Progenitor cell of endocrine pancreas (in vitro differentiated cells): ENCODE results near the gene ACTR3. TPM values are rescaled to one million over a fixed set of nuclear protein-coding genes. Genes with fewer than 3 reads are reported as not detected.

Source experiments
- DNase-seq: peaks from one replicate; pipeline ENCODE4 v3.0.0; 2021; ENCODE audit warnings: low spot score; ENCODE audit not compliant: unreplicated experiment
- H3K27ac Mint-ChIP-seq: 2 replicates; pipeline ENCODE4 v1.8.0; 2021; ENCODE audit warnings: mild to moderate bottlenecking, moderate library complexity, mixed read lengths
- H3K27me3 Mint-ChIP-seq: 2 replicates; pipeline ENCODE4 v1.8.0; 2021; ENCODE audit warnings: mixed read lengths
- H3K36me3 Mint-ChIP-seq: 2 replicates; pipeline ENCODE4 v1.8.0; 2022; ENCODE audit warnings: mixed read lengths; ENCODE audit not compliant: insufficient read depth
- H3K4me1 Mint-ChIP-seq: 2 replicates; pipeline ENCODE4 v1.8.0; 2021; ENCODE audit warnings: low read depth, mixed read lengths
- H3K4me3 Mint-ChIP-seq: 2 replicates; pipeline ENCODE4 v1.8.0; 2021; ENCODE audit warnings: low read depth, mild to moderate bottlenecking, moderate library complexity, mixed read lengths
- H3K9me3 Mint-ChIP-seq: 2 replicates; pipeline ENCODE4 v1.8.0; 2021; ENCODE audit warnings: low read depth, mixed read lengths
- total RNA-seq: library from RNA; stranded (reverse); gene quantifications from 2 replicates; pipeline ENCODE4 v1.2.1, GENCODE V29; 2021
- TF ChIP-seq, protein P1 (sequence below): fragments of 200-600 bp; sonication (generic); IDR thresholded peaks from one replicate; pipeline ENCODE4 v1.5.0; 2021; ENCODE audit warnings: antibody characterized with exemption, mild to moderate bottlenecking; ENCODE audit not compliant: unreplicated experiment

ACTR3 gene
- total RNA-seq, 1 donor from 2014 or later = 156 TPM

- H3K9me3 Mint-ChIP-seq = no peaks in the 10 kb centered on the region
These were observed 25.4 kb downstream of the ACTR3 start for GRCh38 chr2:113915082-113915819.

DNA sequence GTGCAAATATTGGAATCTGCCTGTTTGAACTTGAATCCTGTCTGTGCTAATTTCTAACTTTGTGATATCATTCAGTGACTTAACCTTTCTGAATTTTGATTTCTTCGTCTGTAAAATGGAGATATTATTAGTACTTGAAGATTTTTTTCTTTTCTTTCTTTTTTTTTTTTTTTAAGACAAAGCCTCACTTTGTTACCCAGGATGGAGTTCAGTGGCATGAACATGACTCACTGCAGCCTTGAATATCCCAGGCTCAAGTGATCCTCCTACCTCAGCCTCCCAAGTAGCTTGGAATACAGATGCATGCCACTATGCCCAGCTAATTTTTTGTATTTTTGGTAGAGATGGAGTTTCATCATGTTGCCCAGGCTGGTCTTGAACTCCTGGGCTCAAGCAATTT is 28.3 kb downstream of the ACTR3 start:
- Mint-ChIP-seq H3K27me3 (no peaks in the 10 kb centered on the region), H3K9me3 (no peaks in the 10 kb centered on the region)

More at GRCh38 chr2:113915082-113915819, 25.4 kb downstream of the ACTR3 start:
- no peak overlapping the region for H3K27ac Mint-ChIP-seq
- peaks cover 8% of the 10 kb centered on the region for H3K4me1 Mint-ChIP-seq
- DNase-seq = no peak
- no peak overlapping the region for H3K4me3 Mint-ChIP-seq
- TF ChIP-seq, protein P1, sequence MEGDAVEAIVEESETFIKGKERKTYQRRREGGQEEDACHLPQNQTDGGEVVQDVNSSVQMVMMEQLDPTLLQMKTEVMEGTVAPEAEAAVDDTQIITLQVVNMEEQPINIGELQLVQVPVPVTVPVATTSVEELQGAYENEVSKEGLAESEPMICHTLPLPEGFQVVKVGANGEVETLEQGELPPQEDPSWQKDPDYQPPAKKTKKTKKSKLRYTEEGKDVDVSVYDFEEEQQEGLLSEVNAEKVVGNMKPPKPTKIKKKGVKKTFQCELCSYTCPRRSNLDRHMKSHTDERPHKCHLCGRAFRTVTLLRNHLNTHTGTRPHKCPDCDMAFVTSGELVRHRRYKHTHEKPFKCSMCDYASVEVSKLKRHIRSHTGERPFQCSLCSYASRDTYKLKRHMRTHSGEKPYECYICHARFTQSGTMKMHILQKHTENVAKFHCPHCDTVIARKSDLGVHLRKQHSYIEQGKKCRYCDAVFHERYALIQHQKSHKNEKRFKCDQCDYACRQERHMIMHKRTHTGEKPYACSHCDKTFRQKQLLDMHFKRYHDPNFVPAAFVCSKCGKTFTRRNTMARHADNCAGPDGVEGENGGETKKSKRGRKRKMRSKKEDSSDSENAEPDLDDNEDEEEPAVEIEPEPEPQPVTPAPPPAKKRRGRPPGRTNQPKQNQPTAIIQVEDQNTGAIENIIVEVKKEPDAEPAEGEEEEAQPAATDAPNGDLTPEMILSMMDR = no peak
- H3K27me3 Mint-ChIP-seq = no peaks in the 10 kb centered on the region
- peaks cover 29% of the 10 kb centered on the region for H3K36me3 Mint-ChIP-seq

DNA sequence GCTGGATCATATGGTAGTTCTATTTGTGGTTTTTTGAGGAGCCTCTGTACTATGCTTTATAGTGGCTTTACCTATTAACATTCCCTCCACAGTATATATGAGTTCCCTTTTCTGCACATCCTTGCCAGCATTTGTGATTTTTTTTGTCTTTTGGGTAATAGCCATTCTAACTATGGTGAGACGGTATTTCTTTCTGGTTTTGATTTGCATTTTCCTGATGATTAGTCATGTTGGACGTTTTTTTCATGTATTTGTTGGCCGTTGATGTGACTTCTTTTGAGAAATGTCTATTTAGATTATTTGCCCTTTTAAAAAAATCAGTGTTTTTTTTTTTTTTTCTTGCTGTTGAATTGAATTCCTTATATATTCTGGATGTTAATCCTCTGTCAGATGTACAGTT is 31.1 kb downstream of the ACTR3 start:
- no peak overlapping the region for H3K4me3 Mint-ChIP-seq
- TF ChIP-seq, protein P1 = no peak
- H3K27me3 Mint-ChIP-seq = no peaks in the 10 kb centered on the region
- DNase-seq = no peak
- H3K27ac Mint-ChIP-seq = no peak overlapping the region
- no peaks in the 10 kb centered on the region for H3K9me3 Mint-ChIP-seq
- H3K4me1 Mint-ChIP-seq = no peaks in the 10 kb centered on the region
- peaks cover 30% of the 10 kb centered on the region for H3K36me3 Mint-ChIP-seq

More for the DNA sequence above, 28.3 kb downstream of the ACTR3 start:
- H3K4me1 Mint-ChIP-seq = no peaks in the 10 kb centered on the region
- H3K27ac Mint-ChIP-seq = no peak overlapping the region
- DNase-seq = no peak
- TF ChIP-seq, protein P1 = no peak
- H3K36me3 Mint-ChIP-seq = peaks cover 29% of the 10 kb centered on the region
- H3K4me3 Mint-ChIP-seq = no peak overlapping the region

DNA sequence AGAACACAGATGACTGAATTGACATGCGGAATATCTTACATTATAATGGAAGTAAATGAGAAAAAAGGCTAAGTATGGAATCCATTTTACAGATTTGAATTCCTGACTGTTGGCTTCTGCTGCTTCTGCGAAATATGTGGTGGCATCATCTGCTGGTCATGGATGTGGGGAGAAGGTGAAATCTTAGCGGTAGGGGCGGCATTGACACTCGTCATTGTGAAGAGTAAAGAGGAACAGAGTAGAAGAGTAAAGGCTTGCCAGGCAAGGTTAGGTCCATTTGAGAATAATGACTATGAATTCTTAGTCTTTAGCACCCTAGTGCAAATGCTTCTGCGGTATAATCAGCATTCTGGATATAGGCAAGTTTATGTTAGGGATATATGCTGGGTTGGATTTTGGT is 32.4 kb downstream of the ACTR3 start:
- no peaks in the 10 kb centered on the region for H3K4me1 Mint-ChIP-seq
- TF ChIP-seq, protein P1 = no peak
- no peaks in the 10 kb centered on the region for H3K27me3 Mint-ChIP-seq
- no peak overlapping the region for H3K27ac Mint-ChIP-seq
- no peak for DNase-seq
- peaks cover 27% of the 10 kb centered on the region for H3K36me3 Mint-ChIP-seq
- no peak overlapping the region for H3K4me3 Mint-ChIP-seq
- no peaks in the 10 kb centered on the region for H3K9me3 Mint-ChIP-seq

GRCh38 chr2:113922784-113923183 is 32.9 kb downstream of the ACTR3 start:
- H3K4me3 Mint-ChIP-seq = no peak overlapping the region
- TF ChIP-seq, protein P1 = no peak
- H3K9me3 Mint-ChIP-seq = no peaks in the 10 kb centered on the region
- no peaks in the 10 kb centered on the region for H3K4me1 Mint-ChIP-seq
- no peak overlapping the region for H3K27ac Mint-ChIP-seq
- no peak for DNase-seq
- H3K36me3 Mint-ChIP-seq = peaks cover 23% of the 10 kb centered on the region
- H3K27me3 Mint-ChIP-seq = no peaks in the 10 kb centered on the region
